ENCODE data around the gene MYLK3. TPM values are rescaled to one million over a fixed set of nuclear protein-coding genes. Genes with fewer than 3 reads are reported as not detected.
A peak's percentile ranks its signal among the peaks of the same experiment; 100 is the strongest.

The MYLK3 gene
- total RNA-seq, 1 experiment from 2014 or later, result not detected

GRCh38 chr16:46688654-46689364 is 59.3 kb downstream of the MYLK3 start, which contains the start of gene VPS35:
TSS of gene VPS35 (minus strand) at chr16:46689178. CDS start at chr16:46689133, 45 bp downstream.
- no TSS peak for BruUV-seq (replicated peaks)
- H3K9me3 Mint-ChIP-seq (ENCODE audit: unreplicated experiment), result no peaks in the 10 kb centered on the region
- no peak within 1 kb of the TSS for H3K4me3 Mint-ChIP-seq (ENCODE audit: unreplicated experiment)
- CTCF ChIA-PET, result interaction anchor here (1.7 to 5.0 kb wide), 3 partner anchors 15 to 113 kb away, joined by 14 to 33 read pairs (median 25); no protein-coding TSS in a partner anchor
- no peaks in the 10 kb centered on the region for H3K27me3 Mint-ChIP-seq (ENCODE audit: insufficient read depth, unreplicated experiment)
- intact Hi-C loops (cut with micrococcal nuclease), result loop anchor here (2.0 to 5.0 kb wide), 4 partner anchors 16 to 283 kb away; partner anchors contain the start of gene DNAJA2
- peak; percentile 99 for DNase-seq (ENCODE audit: unreplicated experiment)
- TF ChIP-seq CTCF (IDR thresholded peaks at IDR 0.05; ENCODE audit: unreplicated experiment), result no peak
- no peak within 1 kb of the TSS for H3K27ac Mint-ChIP-seq (ENCODE audit: low read depth, unreplicated experiment)
- peaks cover 43% of the 10 kb centered on the region for H3K4me1 Mint-ChIP-seq (ENCODE audit: insufficient read depth, unreplicated experiment)
- peaks cover 11% of the 10 kb centered on the region for H3K36me3 Mint-ChIP-seq (ENCODE audit: insufficient read depth, unreplicated experiment)
- POLR2A ChIA-PET, result no interaction called here

GRCh38 chr16:46688101-46688653 is 60.0 kb downstream of the MYLK3 start:
- peaks cover 8% of the 10 kb centered on the region for H3K36me3 Mint-ChIP-seq (ENCODE audit: insufficient read depth, unreplicated experiment)
- H3K27me3 Mint-ChIP-seq (ENCODE audit: insufficient read depth, unreplicated experiment), result no peaks in the 10 kb centered on the region
- BruUV-seq (replicated peaks), result no TSS peak
- no peak overlapping the region for H3K4me3 Mint-ChIP-seq (ENCODE audit: unreplicated experiment)
- POLR2A ChIA-PET, result interaction anchor here (0.9 kb wide), 1 partner anchor 140 kb away, joined by 4 read pairs; no protein-coding TSS in a partner anchor
- DNase-seq (ENCODE audit: unreplicated experiment), result no peak
- H3K27ac Mint-ChIP-seq (ENCODE audit: low read depth, unreplicated experiment), result no peak overlapping the region
- no peaks in the 10 kb centered on the region for H3K9me3 Mint-ChIP-seq (ENCODE audit: unreplicated experiment)
- TF ChIP-seq CTCF (IDR thresholded peaks at IDR 0.05; ENCODE audit: unreplicated experiment), result peak; percentile 17
- CTCF ChIA-PET, result interaction anchor here (1.0 kb wide), 1 partner anchor 112 kb away, joined by 3 read pairs; no protein-coding TSS in a partner anchor
- peaks cover 43% of the 10 kb centered on the region for H3K4me1 Mint-ChIP-seq (ENCODE audit: insufficient read depth, unreplicated experiment)
- intact Hi-C loops (cut with micrococcal nuclease), result loop anchor here (2.0 to 5.0 kb wide), 4 partner anchors 15 to 284 kb away; partner anchors contain the start of gene DNAJA2

GRCh38 chr16:46687486-46687885 is 60.7 kb downstream of the MYLK3 start:
- H3K9me3 Mint-ChIP-seq (ENCODE audit: unreplicated experiment), result no peaks in the 10 kb centered on the region
- no peak for DNase-seq (ENCODE audit: unreplicated experiment)
- ChIA-PET CTCF (interaction anchor here (0.6 to 1.5 kb wide), 3 partner anchors 13 to 113 kb away, joined by 3 to 12 read pairs (median 3); no protein-coding TSS in a partner anchor), POLR2A (interaction anchor here (0.9 to 1.5 kb wide), 2 partner anchors 113 to 141 kb away, joined by 4 read pairs; no protein-coding TSS in a partner anchor)
- peaks cover 5% of the 10 kb centered on the region for H3K36me3 Mint-ChIP-seq (ENCODE audit: insufficient read depth, unreplicated experiment)
- intact Hi-C loops (cut with micrococcal nuclease), result loop anchor here (5.0 kb wide), 2 partner anchors 115 to 285 kb away; partner anchors contain the start of gene DNAJA2
- H3K27me3 Mint-ChIP-seq (ENCODE audit: insufficient read depth, unreplicated experiment), result no peaks in the 10 kb centered on the region
- TF ChIP-seq CTCF (IDR thresholded peaks at IDR 0.05; ENCODE audit: unreplicated experiment), result no peak
- no peak overlapping the region for H3K27ac Mint-ChIP-seq (ENCODE audit: low read depth, unreplicated experiment)
- TSS peak; percentile 36 for BruUV-seq (replicated peaks)
- peaks cover 46% of the 10 kb centered on the region for H3K4me1 Mint-ChIP-seq (ENCODE audit: insufficient read depth, unreplicated experiment)
- H3K4me3 Mint-ChIP-seq (ENCODE audit: unreplicated experiment), result no peak overlapping the region
